Stimulated activated CD8-positive, alpha-beta memory T cell treated with anti-CD3 and anti-CD28 coated beads, Interleukin-12 subunit alpha, Interleukin-12 subunit beta, amount 100 ng/mL, for 1 hour (primary cell): ENCODE results near the gene LRFN2.

Source experiments
- DNase-seq: peaks from one replicate; pipeline ENCODE4 v3.0.0-alpha.2; 2020; ENCODE audit warnings: low read depth

The LRFN2 gene

GRCh38 chr6:40477246-40478126 is 109.7 kb downstream of the LRFN2 start:
- peak; percentile 3 for DNase-seq

- no peak for DNase-seq
These were observed 110.5 kb downstream of the LRFN2 start for GRCh38 chr6:40476673-40477072.

- no peak for DNase-seq
These were observed 112.2 kb downstream of the LRFN2 start for GRCh38 chr6:40474937-40475336.

- no peak for DNase-seq
These were observed 114.1 kb downstream of the LRFN2 start for GRCh38 chr6:40473026-40473425.

- no peak for DNase-seq
These were observed 114.8 kb downstream of the LRFN2 start for GRCh38 chr6:40472353-40472752.

- DNase-seq, result no peak
These were observed 115.9 kb downstream of the LRFN2 start for GRCh38 chr6:40471243-40471642.

GRCh38 chr6:40469323-40469722 is 117.8 kb downstream of the LRFN2 start:
- no peak for DNase-seq

GRCh38 chr6:40466986-40467539 is 120.1 kb downstream of the LRFN2 start:
- DNase-seq, result no peak

- DNase-seq, result no peak
These were observed 125.5 kb downstream of the LRFN2 start for GRCh38 chr6:40461643-40462042.

- no peak for DNase-seq
These were observed 126.8 kb downstream of the LRFN2 start for GRCh38 chr6:40460380-40460779.

GRCh38 chr6:40457261-40457660 is 129.9 kb downstream of the LRFN2 start:
- no peak for DNase-seq

- DNase-seq, result no peak
These were observed 130.7 kb downstream of the LRFN2 start for GRCh38 chr6:40456390-40457013.

- DNase-seq, result no peak
These were observed 131.3 kb downstream of the LRFN2 start for GRCh38 chr6:40455686-40456389.

GRCh38 chr6:40450483-40450882 is 136.7 kb downstream of the LRFN2 start:
- no peak for DNase-seq

- no peak for DNase-seq
These were observed 142.4 kb downstream of the LRFN2 start for GRCh38 chr6:40444811-40445210.

GRCh38 chr6:40444312-40444711 is 142.9 kb downstream of the LRFN2 start:
- no peak for DNase-seq

- DNase-seq, result no peak
These were observed 143.3 kb downstream of the LRFN2 start for GRCh38 chr6:40443842-40444241.

- DNase-seq, result no peak
These were observed 144.6 kb downstream of the LRFN2 start for GRCh38 chr6:40442591-40442990.

GRCh38 chr6:40441150-40441549 is 146.0 kb downstream of the LRFN2 start:
- no peak for DNase-seq

GRCh38 chr6:40440053-40440452 is 147.1 kb downstream of the LRFN2 start:
- DNase-seq, result no peak

- DNase-seq, result no peak
These were observed 148.0 kb downstream of the LRFN2 start for GRCh38 chr6:40439026-40439800.
